Activated T-cell treated with anti-CD3 and anti-CD28 coated beads for 4 hours (primary cell): ENCODE results near the gene NDST1.

Source experiments
- DNase-seq: peaks from one replicate; pipeline ENCODE4 v3.0.0-alpha.2; 2020

The NDST1 gene

DNA sequence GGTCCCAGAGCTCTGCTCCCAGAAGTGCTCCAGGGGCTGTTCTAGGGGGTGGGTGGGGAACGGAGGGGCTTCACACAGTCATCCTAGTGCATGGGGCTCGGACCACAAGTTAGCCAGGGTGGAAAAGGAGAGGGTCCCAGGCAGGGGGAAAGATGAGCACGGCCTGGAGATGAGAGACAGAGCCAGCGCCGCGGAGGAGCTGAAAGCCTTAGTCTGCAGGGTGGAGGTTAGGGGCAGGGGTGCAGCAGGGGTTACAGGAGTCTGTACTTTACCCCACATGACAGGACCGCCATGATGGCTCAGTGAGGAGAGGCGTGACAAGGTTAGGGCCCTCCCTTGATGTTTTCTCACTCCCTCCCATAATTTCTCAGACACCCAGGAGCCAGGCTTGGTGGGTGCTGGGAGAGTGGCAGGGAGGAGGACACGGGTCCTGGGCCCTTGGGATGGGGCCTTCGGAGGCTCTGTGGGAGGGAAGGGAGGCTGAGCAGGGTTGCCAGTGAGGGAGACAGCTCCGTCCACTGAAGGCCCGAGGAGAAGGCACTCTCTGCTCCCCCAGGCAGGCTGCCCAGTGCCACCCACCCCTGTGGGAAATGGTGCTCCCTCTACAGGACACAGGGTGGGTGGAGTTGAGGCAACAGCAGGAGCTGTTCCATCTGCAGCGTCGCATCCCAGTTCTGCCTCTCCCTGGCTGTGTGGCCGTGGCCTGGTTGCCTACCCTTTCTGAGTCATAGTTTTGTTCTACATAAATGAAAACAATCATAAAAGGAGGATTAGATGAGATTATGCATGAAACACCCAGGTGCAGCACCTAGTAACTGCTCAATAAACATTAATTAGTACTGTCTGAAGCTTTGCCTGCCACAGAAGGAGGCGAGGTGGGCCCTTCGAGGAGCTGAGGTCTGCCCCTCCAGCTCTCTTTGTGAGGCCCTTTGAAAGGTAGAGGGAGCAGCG lies 66.2 kb downstream of the NDST1 start:
- DNase-seq, result no peak

DNA sequence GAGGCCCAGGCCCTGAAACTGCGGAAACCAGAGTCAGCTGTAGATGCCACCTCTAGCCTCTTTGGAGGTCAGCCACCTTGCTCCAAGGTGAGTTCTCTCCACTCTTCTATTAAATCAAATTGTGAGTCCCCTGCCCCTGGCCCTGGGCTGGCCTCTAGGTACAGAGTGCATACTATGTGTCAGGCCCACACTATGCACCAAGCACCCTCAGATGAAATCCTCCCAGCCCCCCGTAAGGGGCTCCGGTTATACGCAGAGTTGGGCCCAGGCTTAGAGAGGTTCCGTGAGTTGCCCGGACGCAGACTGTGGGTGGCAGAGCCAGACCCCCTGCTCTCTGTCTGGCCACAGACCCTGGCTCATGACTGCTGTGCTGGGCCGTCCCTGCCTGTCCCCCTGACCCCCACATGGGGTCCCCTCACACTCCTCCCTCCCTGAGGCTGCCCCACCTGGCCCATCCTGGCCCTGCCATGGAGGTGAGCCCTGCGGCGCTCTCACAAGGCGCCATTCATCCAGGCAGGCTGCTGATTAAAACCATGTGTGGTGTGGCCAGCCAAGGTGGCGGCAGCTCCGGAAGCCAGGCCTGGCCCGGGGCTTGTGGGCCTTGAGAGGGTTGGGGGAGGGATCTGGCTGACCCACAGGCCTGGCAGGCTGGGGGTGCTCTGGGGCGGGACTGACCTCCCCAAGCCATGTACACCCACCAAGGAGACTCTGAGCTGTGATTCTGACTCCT lies 67.1 kb downstream of the NDST1 start:
- DNase-seq, result no peak

DNA sequence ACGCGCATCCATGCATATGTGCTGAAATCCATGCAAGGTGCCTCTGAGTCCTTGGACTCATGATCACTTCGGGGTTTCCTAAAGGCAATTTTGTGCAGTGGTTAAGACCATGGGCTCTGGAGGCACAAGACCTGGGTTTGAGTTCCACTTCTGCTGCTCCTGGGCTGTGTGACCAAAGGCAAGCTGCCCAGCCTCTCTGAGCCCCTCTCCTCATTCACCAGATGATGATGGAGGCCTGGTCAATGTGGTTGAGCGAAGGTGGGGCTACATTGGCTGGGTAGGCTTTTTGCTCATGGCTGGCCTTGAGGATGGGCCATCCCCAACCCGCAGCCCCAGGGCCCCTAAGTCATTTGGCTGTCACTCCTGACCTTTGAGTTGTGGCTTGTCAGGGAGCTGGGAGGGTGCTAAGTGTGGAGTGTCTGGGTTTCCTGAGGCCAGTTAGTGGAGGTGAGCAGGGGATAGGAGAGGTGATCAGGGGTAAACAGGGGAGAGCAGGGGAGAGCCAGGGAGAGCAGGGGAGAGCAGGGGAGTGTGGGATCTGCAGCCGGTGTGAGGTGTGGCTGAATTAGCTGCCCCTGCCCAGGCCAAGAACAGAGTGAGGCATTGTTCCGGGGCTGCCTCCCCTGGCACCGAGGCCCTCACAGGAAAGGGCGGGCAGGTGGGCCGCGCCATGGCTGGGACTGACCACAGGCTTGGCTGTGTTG lies 68.0 kb downstream of the NDST1 start:
- DNase-seq, result no peak

DNA sequence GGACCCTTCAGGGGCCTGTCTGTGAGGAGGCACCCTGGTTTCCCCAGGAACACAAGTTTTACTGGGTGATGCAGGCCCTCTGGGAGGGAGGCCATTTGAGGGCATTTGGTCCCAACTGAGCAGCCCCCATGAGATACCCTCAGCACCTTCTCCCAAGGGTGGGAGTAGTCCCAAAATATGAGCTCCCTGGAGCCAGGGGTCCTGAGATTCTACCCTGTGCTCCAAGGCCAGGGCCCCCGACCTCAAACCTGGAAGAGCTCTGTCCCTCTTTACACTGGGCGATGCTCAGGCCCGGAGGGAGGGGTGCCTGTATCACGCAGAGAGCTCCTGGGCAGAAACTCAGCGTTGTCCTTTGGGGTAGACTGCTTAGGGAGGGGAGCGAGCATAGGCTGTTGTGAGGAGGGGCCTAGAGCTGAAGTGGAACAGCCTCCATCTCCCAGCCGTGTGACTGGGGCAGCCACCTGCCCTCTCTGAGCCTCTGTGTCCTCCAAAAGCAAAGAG lies 68.6 kb downstream of the NDST1 start:
- DNase-seq, result no peak

DNA sequence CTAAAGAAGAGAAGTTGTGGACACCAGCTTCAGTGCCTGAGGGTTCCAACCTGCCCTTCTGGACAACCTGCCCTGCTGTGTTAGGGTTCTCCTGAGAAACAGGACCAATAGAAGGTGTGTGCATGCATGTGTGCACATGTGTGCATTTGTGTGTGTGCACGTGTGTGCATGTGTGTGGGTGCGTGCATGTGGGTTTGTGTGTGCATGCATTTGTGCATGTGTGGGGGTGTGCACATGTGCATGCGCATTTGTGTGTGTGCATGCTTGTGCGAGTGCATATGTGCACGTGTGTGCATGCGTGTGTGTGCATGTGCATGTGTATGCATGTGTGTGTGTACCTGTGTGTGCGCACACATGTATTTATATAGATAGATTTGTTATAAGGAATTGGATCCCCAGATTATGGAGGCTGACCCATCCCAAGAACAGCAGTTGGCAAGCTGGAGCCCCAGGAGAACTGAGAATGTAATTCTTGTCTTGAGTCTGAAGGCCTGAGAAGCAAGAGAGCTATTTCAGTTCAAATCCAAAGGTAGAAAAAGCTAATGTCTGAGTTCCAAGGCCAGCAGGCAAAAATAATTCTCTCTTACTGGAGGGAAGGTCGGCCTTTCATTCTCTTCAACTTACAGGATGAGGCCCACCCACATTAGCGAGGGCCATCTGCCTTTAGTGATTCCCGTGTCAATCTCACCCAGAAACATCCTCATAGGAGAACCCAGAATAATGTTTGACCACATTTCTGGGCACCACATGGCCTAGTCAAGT lies 69.6 kb downstream of the NDST1 start:
- DNase-seq, result no peak

DNA sequence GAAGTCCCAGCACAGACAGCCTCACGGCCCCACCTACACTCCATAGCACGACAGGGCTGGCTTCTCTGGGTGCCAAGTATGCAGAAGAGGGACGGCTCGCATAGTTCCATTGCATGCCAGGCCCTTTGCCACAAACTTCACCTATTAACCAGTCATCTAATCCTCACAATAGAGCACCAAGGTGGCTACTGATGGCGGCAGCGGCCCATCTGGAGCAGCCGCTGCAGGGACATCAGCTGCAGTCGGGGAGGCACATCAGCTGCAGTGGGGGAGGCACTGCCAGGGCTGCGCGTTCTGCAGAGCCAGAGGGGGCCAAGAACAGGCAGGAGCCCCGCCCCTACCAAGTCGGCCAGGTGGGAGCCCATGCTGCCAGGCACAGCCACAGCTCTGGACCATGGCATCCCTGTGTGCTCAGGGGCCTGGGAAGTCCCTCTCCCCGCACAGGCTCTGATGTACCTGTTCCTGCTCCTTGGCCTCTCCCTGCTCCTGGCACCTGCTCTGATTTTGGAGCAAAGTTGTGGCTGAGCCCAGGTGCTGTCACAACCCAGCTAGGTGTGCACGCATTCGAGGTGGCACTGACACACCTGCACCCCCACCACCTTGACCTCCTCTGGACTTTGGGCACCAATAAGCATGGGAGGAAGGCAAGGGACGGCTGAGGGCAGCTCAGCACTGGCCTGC lies 71.0 kb downstream of the NDST1 start:
- no peak for DNase-seq

DNA sequence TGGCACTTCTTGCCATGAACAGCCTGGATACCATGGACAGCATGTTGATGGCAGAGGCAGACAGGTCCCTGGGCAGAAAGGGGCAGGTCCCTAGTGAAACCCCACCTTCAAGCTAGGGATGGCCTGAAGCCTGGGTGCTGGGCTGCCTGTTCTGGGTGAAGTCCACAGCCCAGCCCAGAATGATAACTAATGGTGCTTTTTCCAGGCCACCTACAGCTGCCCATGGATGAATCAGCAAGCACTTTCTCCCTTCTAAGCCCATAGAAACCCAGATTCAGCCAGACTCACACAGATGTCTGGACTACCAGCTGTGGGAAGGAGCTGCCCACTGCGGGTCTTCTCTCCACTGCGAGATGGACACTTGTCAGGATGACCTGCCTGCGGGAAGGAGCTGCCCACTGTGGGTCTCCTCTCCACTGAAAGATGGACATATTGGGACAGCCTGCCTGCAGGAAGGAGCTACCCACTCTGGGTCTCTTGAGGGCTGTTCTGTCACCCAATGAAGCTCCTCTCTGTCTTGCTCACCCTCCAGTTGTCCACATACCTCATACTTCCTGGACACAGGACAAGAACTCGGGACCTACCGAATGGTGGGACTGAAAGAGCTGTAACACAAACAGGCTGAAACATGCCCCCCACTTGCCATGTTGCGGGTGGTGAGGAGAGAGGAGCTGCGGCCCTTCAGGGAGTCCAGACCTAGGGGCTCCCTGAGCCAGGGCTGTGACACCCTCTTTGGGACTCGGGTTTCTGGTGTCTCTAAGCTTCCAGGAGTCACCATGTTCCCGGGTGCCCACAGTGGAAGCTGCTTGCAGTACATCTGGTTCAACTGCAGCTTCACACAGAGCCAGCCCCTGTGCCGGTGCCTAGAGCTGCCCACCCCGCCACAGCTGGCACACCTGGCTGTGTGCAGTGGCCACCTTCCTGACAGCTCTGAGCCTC lies 71.8 kb downstream of the NDST1 start:
- no peak for DNase-seq

DNA sequence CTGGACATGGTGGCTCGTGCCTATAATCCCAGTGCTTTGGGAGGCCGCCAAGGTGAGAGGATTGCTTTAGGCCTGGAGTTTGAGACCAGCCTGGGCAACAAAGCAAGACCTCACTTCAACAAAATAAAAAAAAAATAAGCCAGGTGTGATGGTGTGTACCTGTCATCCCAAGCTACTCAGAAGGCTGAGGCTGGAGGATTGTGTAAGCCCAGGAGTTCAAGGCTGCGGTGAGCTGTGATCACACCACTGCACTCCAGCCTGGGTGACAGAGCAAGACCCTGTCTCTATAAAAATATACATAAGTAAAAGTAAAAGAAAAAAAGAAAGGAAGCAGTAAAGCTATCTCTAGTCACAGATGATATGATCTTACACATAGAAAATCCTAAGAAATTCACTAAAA lies 73.0 kb downstream of the NDST1 start:
- no peak for DNase-seq

DNA sequence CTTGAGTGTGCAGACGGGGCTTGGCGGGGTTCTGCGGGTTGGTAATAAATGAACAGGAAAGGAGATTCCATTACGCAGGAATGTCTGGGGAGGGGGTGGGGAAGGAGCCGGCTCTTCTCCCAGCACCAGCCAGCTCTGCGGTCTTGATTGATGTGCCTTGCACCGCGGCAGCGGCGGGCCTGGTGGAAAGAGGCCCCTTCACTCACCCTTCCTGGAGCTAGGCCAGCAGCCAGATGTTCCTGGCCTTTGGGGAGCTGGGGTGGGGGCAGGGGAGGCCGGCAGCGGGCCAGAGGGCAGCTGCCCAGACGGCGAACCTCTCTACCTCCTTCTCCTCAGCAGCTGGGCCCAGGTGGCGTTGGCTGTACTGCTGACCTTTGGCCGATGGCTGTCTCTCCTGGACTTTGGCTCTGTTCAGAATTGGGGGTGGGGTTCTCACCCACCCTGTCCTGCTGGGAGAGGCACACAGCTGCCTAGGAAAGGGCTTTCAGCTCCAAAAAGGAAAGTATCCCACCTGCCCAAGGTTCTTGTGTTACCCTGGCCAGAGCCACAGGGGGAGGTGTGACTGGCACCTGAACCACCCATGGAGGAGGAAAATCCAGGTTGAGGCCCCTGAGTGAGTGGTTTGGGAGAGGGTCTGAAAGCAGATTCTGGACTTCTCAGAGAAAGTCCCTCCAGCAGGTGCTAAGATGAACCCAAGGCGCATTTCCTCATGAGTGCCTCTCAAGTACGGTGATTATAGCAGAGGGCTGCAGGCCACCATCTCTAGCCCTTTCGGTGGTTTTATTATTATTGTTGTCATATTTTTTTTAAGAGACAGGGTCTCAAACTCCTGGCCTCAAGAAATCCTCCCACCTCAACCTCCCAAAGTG lies 74.5 kb downstream of the NDST1 start:
- no peak for DNase-seq

DNA sequence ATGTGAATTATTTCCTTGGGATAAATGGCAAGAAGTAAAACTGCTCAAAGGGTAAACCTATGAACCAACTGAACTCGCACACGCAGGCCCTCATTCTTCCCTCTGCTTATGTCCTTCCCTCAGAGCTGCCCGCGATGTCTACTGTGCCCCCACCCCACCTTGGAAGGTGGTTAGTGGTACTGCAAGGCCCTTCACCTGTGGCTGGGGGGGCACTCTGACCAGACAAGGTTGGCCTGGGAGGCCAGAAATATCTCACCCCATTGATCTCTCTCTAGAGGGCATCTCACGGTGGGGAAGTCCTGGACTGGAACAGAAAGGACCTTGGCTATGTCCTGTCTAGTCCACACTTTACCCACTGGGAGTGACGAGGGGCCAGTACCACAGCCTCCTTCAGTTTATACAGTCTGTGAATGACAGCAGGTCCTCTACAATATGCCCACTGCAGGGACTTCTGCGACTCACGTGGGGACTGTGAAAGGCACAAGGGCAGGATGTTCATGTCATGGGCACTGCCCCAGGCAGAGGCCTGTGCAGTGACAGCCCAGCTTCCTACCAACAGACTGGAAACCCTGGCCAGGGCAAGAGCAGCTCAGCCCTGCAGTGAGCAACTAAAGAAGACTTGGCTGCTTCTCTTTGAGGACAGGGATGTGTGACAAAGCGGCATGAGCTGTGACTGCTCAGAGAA lies 75.8 kb downstream of the NDST1 start:
- DNase-seq, result no peak

DNA sequence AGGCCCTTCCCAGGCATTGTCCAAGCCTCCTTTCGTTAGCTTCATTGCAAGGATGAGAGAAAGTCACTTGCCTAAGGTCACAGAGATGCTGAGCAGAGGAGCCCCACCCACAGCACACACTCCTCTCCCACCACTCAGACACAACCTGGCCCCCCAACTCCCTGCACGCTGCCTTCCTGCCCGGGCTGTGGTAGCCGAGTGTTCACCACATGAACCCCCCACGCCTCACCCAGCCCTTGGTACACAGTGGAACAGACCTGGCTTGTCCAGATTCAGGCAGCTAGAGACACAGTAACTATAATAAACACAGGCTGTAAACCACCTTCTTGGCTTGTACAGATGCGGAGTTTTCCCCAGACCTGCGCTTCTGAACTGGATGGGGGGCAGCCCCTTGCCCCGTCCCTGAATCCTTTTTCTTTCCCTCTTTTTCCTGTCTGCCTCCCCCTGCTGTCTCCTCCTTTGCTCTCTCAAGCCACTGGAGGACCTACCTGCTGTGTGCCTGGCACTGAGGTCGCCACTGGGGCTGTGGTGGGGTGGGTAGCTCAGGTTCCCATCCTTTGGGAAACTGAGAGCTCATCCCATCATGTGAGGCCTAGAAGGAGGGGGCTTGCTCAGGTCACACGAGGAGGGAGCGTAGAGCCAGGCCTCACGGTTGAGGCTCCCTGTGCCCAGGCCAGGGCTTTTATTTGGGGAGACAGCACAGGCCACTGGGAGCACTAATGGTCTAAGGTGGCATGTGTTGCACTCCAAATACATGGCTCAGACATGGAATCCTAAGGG lies 76.8 kb downstream of the NDST1 start:
- no peak for DNase-seq

DNA sequence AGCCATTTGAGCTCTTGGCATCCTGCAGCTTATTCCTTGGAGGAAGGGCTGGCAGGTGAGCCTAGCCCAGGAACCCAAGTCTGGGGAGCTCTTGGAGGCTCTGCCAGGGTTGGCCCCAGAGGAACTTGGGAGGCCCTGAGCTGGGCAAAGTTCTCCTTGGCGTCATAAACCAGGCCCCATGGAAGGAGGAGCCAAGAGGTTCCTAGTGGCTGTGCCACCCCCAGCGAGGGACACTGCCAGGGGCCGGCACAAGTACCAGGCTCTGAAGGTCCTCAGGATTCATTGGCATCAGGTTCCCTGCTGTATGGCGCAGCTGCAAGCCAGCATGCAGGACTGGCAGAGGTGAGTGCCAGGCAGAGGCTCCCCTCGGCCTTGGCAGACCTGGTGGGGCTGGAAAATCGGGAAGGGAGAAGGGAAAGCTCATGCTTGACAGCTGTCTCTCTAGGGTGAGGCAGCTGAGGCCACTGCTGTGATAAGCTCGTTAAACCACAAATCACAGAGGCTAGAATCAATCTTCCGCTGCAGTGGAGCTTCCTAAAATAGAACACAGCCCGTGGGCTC lies 77.9 kb downstream of the NDST1 start:
- DNase-seq, result no peak

DNA sequence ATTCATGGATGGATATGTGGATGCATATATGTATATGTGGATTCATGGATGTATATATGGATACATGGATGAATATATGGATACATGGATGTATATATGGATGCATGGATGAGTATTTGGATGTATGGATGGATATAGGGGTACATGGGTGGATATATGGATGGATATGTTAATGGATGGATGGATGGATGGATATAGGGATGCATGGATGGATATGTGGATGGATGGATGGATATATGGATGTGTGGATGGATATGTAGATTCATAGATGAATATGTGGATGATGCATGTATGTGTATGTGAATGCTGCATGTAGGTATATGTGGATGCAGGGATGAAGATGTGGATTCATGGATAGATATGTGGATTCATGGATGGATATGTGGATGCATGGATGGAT lies 79.1 kb downstream of the NDST1 start:
- DNase-seq, result no peak

DNA sequence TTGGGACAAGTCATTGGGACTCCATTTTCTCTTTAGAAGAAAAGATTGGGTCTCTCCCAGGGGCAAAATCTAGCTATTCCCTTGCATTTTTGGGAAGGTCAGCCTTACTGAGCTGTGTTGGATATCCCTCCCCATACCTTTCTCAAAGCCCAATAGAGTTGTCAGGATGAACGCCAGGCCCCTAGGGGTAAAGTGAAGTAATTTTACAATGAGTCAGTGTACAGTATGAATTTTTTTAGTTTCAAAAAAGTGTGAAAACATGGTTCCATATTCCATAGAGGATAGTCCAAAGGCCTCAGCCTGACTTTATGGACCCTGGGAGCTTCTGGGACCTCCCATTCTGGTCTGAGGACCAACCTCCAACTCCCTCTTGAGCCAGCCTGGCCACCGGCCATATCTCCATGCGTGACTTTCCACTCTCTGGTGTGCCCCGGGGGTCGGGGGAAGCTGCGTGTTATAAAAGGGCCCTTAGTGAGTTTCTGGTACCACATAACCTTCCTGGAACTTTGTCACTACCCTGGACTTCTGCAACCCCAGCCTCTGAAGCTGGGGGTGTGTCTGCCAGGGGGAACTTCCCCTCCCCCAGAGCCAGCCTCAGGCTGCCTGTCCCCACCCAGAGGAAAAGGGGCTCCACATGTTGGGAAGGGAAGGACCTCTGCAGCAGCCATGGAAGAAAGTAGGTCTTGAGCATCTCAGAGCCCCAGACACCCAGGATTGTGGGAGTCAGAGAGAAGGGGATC lies 80.1 kb downstream of the NDST1 start:
- no peak for DNase-seq

DNA sequence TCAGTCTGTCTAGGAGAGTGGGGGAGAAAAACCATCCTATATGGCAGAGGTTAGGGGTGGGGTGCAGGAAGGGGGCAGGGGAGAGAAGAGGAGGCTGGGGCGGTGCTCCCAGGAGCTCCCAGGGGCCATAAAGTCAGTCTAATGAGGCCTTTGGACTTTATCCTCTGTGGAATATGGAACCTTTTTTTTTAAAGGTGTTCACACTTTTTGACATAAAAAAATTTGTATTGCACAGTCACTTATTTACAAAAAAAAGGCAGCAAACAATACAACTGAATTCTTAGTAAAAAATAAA lies 80.6 kb downstream of the NDST1 start:
- DNase-seq, result no peak

DNA sequence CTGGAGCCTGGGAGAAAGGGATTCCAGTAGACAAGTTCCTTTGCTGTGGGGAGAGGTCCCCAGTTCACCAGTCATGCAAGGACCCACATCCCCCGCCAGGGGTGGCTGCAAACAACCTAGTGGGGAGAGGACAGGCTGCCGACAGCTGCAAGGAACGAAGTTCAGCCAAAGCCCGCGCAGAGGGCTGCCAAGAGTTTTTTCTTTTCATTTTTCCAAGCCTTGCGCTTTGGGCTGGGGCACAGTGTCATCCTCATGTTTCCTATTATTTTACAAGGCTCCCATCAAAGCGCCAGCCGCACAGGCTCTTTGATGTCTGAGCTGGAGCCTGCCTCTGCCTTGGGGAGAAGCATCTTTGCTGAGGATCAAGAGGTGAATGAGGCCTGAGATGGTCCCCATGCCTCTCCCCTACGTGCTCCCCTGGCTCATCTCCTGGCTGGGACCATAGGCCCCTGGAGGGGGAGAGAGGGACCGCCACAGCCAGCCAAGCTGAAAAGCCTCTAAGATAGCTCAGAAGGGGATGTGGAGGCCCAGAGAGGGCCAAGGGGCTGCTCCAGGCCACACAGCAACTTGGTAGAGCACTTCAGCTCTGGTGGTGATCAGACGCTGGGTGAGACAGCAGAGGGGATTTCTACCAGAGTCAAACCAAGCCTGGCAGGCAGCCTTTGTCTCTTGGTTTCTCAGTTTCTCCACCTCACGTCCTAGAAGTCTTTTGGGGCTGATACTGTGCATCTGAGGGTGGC lies 82.1 kb downstream of the NDST1 start:
- DNase-seq, result no peak
